RWPE2 (cell line): ENCODE data around the gene PDE11A.

Experiments
- ATAC-seq: fragments of 200-7000 bp; cut with Tn5 transposase; 3 replicates; pipeline ENCODE4 v1.9.1; 2021; ENCODE audit warnings: low read depth
- DNase-seq: peaks from one replicate; pipeline ENCODE4 v3.0.0-alpha.2; 2020; ENCODE audit warnings: low spot score
- H3K27ac ChIP-seq: fragments of 450-650 bp; 2 replicates; pipeline ENCODE4 v1.5.1; 2017; ENCODE audit warnings: mild to moderate bottlenecking; ENCODE audit not compliant: poor library complexity, severe bottlenecking
- H3K27me3 ChIP-seq: fragments of 250-450 bp; sonication (Bioruptor Pico); 2 replicates; pipeline ENCODE4 v1.5.1; 2021; ENCODE audit warnings: mild to moderate bottlenecking, moderate library complexity; ENCODE audit not compliant: insufficient read depth, poor library complexity, severe bottlenecking
- H3K36me3 ChIP-seq: fragments of 250-450 bp; sonication (Bioruptor Pico); 2 replicates; pipeline ENCODE4 v1.5.1; 2020; ENCODE audit warnings: low read depth, mild to moderate bottlenecking, moderate library complexity
- H3K4me1 ChIP-seq: fragments of 250-450 bp; sonication (Bioruptor Pico); 2 replicates; pipeline ENCODE4 v1.5.1; 2021; ENCODE audit warnings: mild to moderate bottlenecking, moderate library complexity; ENCODE audit not compliant: insufficient read depth, poor library complexity, severe bottlenecking
- H3K4me3 ChIP-seq: fragments of 250-450 bp; sonication (Bioruptor Pico); 2 replicates; pipeline ENCODE4 v1.5.1; 2021; ENCODE audit warnings: mild to moderate bottlenecking, moderate library complexity; ENCODE audit not compliant: severe bottlenecking
- H3K9me3 ChIP-seq: fragments of 250-450 bp; sonication (Bioruptor Pico); 2 replicates; pipeline ENCODE4 v1.5.1; 2021; ENCODE audit warnings: mild to moderate bottlenecking, moderate library complexity; ENCODE audit not compliant: severe bottlenecking
- TF ChIP-seq, protein P1 (sequence below): fragments of 450-650 bp; IDR thresholded peaks from one replicate; pipeline ENCODE4 v1.5.1; 2017; ENCODE audit warnings: mild to moderate bottlenecking, moderate library complexity; ENCODE audit not compliant: poor library complexity, severe bottlenecking

The PDE11A gene

DNA sequence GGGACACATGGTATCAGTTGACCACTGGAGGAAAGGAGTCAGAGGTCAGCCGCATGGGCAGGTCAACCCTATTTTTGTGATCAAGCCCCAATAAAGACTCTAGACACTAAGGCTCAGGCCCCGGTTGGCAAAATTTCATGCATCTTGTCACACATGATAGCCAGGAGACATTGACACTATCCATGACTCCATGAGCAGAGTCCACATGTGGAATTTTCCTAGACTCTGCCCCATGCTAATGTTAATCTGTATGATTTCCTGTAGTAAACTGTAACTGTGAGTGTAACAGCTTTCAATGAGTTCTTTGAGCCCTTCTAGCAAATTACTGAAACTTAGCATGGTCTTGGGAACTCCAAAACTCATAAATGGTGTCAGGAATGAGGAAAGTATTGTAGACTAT is 192.3 kb downstream of the PDE11A start:
- H3K27me3 ChIP-seq: no peaks in the 10 kb centered on the region

DNA sequence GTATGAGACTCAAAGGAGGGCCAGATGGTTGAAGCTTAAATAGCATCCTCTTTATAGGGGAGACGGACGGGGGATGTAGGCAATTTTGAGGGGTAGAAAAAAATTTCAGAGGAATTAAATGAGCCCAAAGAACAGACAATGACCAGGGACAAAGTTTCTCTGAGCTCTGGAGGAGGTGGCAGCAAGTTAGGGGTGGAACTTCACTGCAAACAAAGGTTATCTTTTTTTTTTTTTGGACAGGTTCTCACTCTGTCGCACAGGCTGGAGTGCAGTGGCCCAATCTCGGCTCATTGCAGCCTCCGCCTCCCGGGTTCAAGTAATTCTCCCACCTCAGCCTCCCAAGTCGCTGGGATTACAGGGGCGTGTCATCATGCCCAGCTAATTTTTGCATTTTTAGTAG is 195.6 kb downstream of the PDE11A start:
- Histone ChIP-seq H3K27ac (no peak overlapping the region), H3K9me3 (no peaks in the 10 kb centered on the region), H3K36me3 (no peaks in the 10 kb centered on the region), H3K4me1 (no peaks in the 10 kb centered on the region), H3K27me3 (no peaks in the 10 kb centered on the region), H3K4me3 (no peak overlapping the region)
- DNase-seq (no peak), ATAC-seq (no peak)
- TF ChIP-seq, protein P1, sequence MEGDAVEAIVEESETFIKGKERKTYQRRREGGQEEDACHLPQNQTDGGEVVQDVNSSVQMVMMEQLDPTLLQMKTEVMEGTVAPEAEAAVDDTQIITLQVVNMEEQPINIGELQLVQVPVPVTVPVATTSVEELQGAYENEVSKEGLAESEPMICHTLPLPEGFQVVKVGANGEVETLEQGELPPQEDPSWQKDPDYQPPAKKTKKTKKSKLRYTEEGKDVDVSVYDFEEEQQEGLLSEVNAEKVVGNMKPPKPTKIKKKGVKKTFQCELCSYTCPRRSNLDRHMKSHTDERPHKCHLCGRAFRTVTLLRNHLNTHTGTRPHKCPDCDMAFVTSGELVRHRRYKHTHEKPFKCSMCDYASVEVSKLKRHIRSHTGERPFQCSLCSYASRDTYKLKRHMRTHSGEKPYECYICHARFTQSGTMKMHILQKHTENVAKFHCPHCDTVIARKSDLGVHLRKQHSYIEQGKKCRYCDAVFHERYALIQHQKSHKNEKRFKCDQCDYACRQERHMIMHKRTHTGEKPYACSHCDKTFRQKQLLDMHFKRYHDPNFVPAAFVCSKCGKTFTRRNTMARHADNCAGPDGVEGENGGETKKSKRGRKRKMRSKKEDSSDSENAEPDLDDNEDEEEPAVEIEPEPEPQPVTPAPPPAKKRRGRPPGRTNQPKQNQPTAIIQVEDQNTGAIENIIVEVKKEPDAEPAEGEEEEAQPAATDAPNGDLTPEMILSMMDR: no peak

More for the DNA sequence above, 192.3 kb downstream of the PDE11A start:
- ATAC-seq (no peak), DNase-seq (no peak)
- TF ChIP-seq, protein P1: no peak
- no peaks in the 10 kb centered on the region for H3K36me3 ChIP-seq
- H3K9me3 ChIP-seq: no peaks in the 10 kb centered on the region
- H3K4me3 ChIP-seq: no peak overlapping the region
- H3K27ac ChIP-seq: no peak overlapping the region
- no peaks in the 10 kb centered on the region for H3K4me1 ChIP-seq

DNA sequence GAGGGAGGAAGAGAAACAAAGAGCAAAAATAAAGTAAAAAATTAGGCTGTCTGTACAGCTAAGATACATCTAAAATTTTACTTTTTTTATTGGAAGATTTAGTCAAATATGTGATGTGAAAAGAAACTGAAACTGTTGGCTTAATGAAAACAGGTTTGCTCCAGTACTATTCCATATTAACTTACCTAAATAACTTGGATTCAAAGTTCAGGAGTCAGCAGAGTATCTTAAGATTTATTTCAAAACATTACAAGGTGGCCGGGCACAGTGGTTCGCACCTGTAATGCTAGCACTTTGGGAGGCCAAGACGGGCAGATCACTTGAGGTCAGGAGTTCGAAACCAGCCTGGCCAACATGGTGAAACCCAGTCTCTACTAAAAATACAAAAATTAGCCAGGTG is 197.9 kb downstream of the PDE11A start:
- ATAC-seq: no peak
- TF ChIP-seq, protein P1: no peak
- H3K27ac ChIP-seq: no peak overlapping the region
- H3K27me3 ChIP-seq: no peaks in the 10 kb centered on the region
- no peaks in the 10 kb centered on the region for H3K9me3 ChIP-seq
- no peaks in the 10 kb centered on the region for H3K4me1 ChIP-seq
- no peaks in the 10 kb centered on the region for H3K36me3 ChIP-seq
- DNase-seq: no peak
- H3K4me3 ChIP-seq: no peak overlapping the region

DNA sequence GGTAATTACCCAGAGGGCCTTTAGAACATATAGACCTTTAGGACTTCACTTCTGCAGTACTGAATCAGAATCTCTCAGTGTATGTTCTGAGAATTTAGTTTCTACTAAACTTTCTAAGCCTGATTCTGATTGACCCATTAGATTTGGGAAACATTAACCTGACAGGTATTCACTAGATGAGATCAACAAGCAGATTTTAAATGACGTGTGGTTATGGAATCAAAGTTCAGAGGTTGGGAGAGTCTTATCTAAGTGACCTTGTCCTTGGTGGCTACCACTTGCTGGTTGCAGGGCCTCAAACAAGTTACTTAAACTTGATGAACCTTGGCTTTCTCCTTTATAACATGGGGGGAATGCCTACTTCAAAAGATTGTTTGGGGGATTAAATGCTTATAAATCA is 198.7 kb downstream of the PDE11A start:
- TF ChIP-seq, protein P1: no peak
- DNase-seq: no peak

DNA sequence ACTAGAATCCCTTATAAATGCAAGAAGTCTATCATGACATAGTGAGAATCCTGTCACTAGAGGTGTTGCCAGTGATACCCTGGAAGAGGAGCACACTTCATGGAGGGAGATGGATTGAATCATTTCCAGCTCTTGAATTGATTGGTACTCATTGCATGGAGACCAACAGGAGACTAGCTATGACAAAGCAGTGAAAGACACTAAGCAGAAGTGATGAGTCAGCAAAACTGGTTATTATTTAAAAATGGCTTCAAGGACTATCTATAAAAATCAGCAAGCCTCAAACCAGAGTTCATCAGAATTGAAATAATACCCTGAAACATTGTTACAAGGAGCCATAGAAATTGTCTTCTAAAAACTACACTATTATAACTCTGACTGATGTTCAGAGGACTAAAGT is 200.3 kb downstream of the PDE11A start:
- DNase-seq (no peak), ATAC-seq (no peak)
- no peak overlapping the region for H3K27ac ChIP-seq
- no peaks in the 10 kb centered on the region for H3K4me1 ChIP-seq
- no peaks in the 10 kb centered on the region for H3K36me3 ChIP-seq
- TF ChIP-seq, protein P1: no peak
- H3K4me3 ChIP-seq: no peak overlapping the region
- H3K9me3 ChIP-seq: no peaks in the 10 kb centered on the region
- H3K27me3 ChIP-seq: no peaks in the 10 kb centered on the region

More for the DNA sequence above, 198.7 kb downstream of the PDE11A start:
- ATAC-seq: no peak
- no peaks in the 10 kb centered on the region for H3K36me3 ChIP-seq
- no peak overlapping the region for H3K27ac ChIP-seq
- H3K9me3 ChIP-seq: no peaks in the 10 kb centered on the region
- H3K4me3 ChIP-seq: no peak overlapping the region
- no peaks in the 10 kb centered on the region for H3K27me3 ChIP-seq
- no peaks in the 10 kb centered on the region for H3K4me1 ChIP-seq
